Body of pancreas (tissue), 4 donors: ENCODE data around the gene STAB1.

ENCODE experiments used
- CTCF ChIP-seq, 7 experiments: fragments of 450-650 bp in 4 of 7; fragments of 200-600 bp in 3 of 7; sonication (generic) in 3 of 7; IDR thresholded peaks; one replicate each; pipeline ENCODE4 v1.5.1; 2016 to 2019; ENCODE audit warnings: antibody characterized with exemption in 7 of 7
- POLR2A ChIP-seq, 3 donors: fragments of 450-650 bp; IDR thresholded peaks; one replicate each; pipeline ENCODE4 v1.6.1; 2016; ENCODE audit warnings: antibody characterized with exemption in 3 of 3, mild to moderate bottlenecking in 2 of 3

- no peak for TF ChIP-seq POLR2A (IDR thresholded peaks at IDR 0.05)
- TF ChIP-seq CTCF (IDR thresholded peaks at IDR 0.05), result no peak
These were observed 7.9 kb upstream of the STAB1 start for GRCh38 chr3:52487050-52487787.
